WTC11 (cell line): Measurements from ENCODE around the gene AQP1. TPM values are rescaled to one million over a fixed set of nuclear protein-coding genes. Genes with fewer than 3 reads are reported as not detected.

Experiments
- ATAC-seq: fragments of 200-7000 bp; cut with Tn5 transposase; 2 replicates; pipeline ENCODE4 v1.10.0; 2021; ENCODE audit warnings: mild to moderate bottlenecking, moderate library complexity
- CTCF ChIA-PET: fragments of 300-600 bp; sonication (Branson Sonifier 250); formaldehyde crosslinking; loops from one replicate; lab custom pipeline; 2021; ENCODE audit warnings: antibody characterized with exemption; lab: Charles Lee
- POLR2A ChIA-PET: fragments of 350-600 bp; sonication (Branson Sonifier 250); formaldehyde crosslinking; loops from one replicate; lab custom pipeline; 2021; ENCODE audit warnings: antibody characterized with exemption; lab: Charles Lee
- DNase-seq: peaks from one replicate; pipeline ENCODE4 v3.0.0; 2021; ENCODE audit warnings: low spot score
- H3K27ac Mint-ChIP-seq: 2 replicates; pipeline ENCODE4 v1.8.0; 2021; ENCODE audit warnings: mixed read lengths
- H3K27me3 Mint-ChIP-seq: 2 replicates; pipeline ENCODE4 v1.8.0; 2021; ENCODE audit warnings: low read depth, mild to moderate bottlenecking, moderate library complexity, mixed read lengths
- H3K36me3 Mint-ChIP-seq: 2 replicates; pipeline ENCODE4 v1.8.0; 2021; ENCODE audit warnings: mixed read lengths
- H3K4me1 Mint-ChIP-seq: 2 replicates; pipeline ENCODE4 v1.8.0; 2022; ENCODE audit warnings: mixed read lengths
- H3K4me3 Mint-ChIP-seq: 2 replicates; pipeline ENCODE4 v1.8.0; 2021; ENCODE audit warnings: mild to moderate bottlenecking, moderate library complexity, mixed read lengths
- H3K9me3 Mint-ChIP-seq: 2 replicates; pipeline ENCODE4 v1.8.0; 2021; ENCODE audit warnings: mixed read lengths
- AFF4 ChIP-seq: sonication (generic); formaldehyde crosslinking; IDR thresholded peaks from 2 replicates; pipeline ENCODE4 v1.8.1; 2023; ENCODE audit warnings: mild to moderate bottlenecking, missing genetic modification reagents, borderline replicate concordance
- AR ChIP-seq: fragments of 250-450 bp; sonication (Bioruptor Pico); IDR thresholded peaks from 2 replicates; pipeline ENCODE4 v1.9.0; 2021; ENCODE audit warnings: mild to moderate bottlenecking
- ARID4B ChIP-seq: sonication (generic); formaldehyde crosslinking; IDR thresholded peaks from 2 replicates; pipeline ENCODE4 v1.8.0; 2023; ENCODE audit warnings: missing genetic modification reagents, mild to moderate bottlenecking, borderline replicate concordance
- ATF1 ChIP-seq: sonication (generic); formaldehyde crosslinking; IDR thresholded peaks from 2 replicates; pipeline ENCODE4 v1.8.1; 2023; ENCODE audit warnings: mild to moderate bottlenecking, moderate library complexity, missing genetic modification reagents
- ATF2 ChIP-seq: sonication (generic); formaldehyde crosslinking; IDR thresholded peaks from 2 replicates; pipeline ENCODE4 v1.8.1; 2022; ENCODE audit warnings: low read depth, missing genetic modification reagents, borderline replicate concordance
- CDX4 ChIP-seq: fragments of 250-450 bp; sonication (Bioruptor Pico); IDR thresholded peaks from 2 replicates; pipeline ENCODE4 v1.9.0; 2021; ENCODE audit warnings: moderate library complexity, mild to moderate bottlenecking, inconsistent platforms, borderline replicate concordance
- E2F5 ChIP-seq: sonication (generic); formaldehyde crosslinking; IDR thresholded peaks from 2 replicates; pipeline ENCODE4 v1.8.1; 2022; ENCODE audit warnings: mild to moderate bottlenecking, moderate library complexity, missing genetic modification reagents
- FOXK1 ChIP-seq: sonication (generic); formaldehyde crosslinking; IDR thresholded peaks from 2 replicates; pipeline ENCODE4 v1.8.0; 2022; ENCODE audit warnings: mild to moderate bottlenecking, moderate library complexity, missing genetic modification reagents
- NR3C1 ChIP-seq: sonication (generic); formaldehyde crosslinking; conservative IDR thresholded peaks from 2 replicates; pipeline ENCODE4 v1.8.1; 2023; ENCODE audit warnings: low read depth, mild to moderate bottlenecking, missing genetic modification reagents
- TCF7 ChIP-seq: sonication (generic); formaldehyde crosslinking; IDR thresholded peaks from 2 replicates; pipeline ENCODE4 v1.8.0; 2022; ENCODE audit warnings: mild to moderate bottlenecking, low read depth, missing genetic modification reagents, moderate library complexity
- ZMAT4 ChIP-seq: fragments of 250-450 bp; sonication (Bioruptor Pico); IDR thresholded peaks from 2 replicates; pipeline ENCODE4 v1.9.0; 2021; ENCODE audit warnings: mild to moderate bottlenecking
- ZNF263 ChIP-seq: sonication (generic); formaldehyde crosslinking; IDR thresholded peaks from 2 replicates; pipeline ENCODE4 v1.8.1; 2022; ENCODE audit warnings: low read depth, mild to moderate bottlenecking, moderate library complexity, missing genetic modification reagents
- ZNF281 ChIP-seq: sonication (generic); formaldehyde crosslinking; IDR thresholded peaks from 2 replicates; pipeline ENCODE4 v1.8.0; 2023; ENCODE audit warnings: mild to moderate bottlenecking, missing genetic modification reagents
- ZNF512 ChIP-seq: sonication (generic); formaldehyde crosslinking; IDR thresholded peaks from 2 replicates; pipeline ENCODE4 v1.8.1; 2022; ENCODE audit warnings: missing genetic modification reagents, borderline replicate concordance
- ZSCAN18 ChIP-seq: fragments of 250-450 bp; sonication (Bioruptor Pico); IDR thresholded peaks from 2 replicates; pipeline ENCODE4 v2.1.2; 2022; ENCODE audit warnings: mild to moderate bottlenecking, moderate library complexity
- total RNA-seq: library from RNA; stranded (reverse); gene quantifications from 3 replicates; pipeline ENCODE4 v1.2.3, GENCODE V29; 2021

The AQP1 gene
- total RNA-seq, 1 experiment from 2014 or later, result 0.81 TPM

- Mint-ChIP-seq H3K27ac (no peak overlapping the region), H3K9me3 (0 out of 2 replicates have a peak, but pooled peaks cover 3% of the 10 kb centered on the region), H3K36me3 (peaks cover 2% of the 10 kb centered on the region; the same call in 1 of the 2 replicates), H3K4me1 (peaks cover 12% of the 10 kb centered on the region), H3K4me3 (no peak overlapping the region), H3K27me3 (no peaks in the 10 kb centered on the region; the same call in 1 of the 2 replicates)
- DNase-seq (no peak), ATAC-seq (no peak)
- CTCF ChIA-PET, result interaction anchor here (1.3 kb wide), 2 partner anchors 14 to 65 kb away, joined by 3 to 5 read pairs; no protein-coding TSS in a partner anchor
- POLR2A ChIA-PET, result no interaction called here
- TF ChIP-seq ZSCAN18 (CRISPR knock-in tag) (no peak), NR3C1 (CRISPR knock-in tag) (no peak), E2F5 (CRISPR knock-in tag) (no peak), ZMAT4 (no peak), ZNF263 (CRISPR knock-in tag) (no peak), ZNF512 (CRISPR knock-in tag) (no peak), FOXK1 (CRISPR knock-in tag) (no peak), CDX4 (CRISPR knock-in tag) (no peak), AFF4 (CRISPR knock-in tag) (no peak), AR (CRISPR knock-in tag) (no peak), ARID4B (no peak), ATF2 (CRISPR knock-in tag) (no peak), ATF1 (CRISPR knock-in tag) (no peak), TCF7 (CRISPR knock-in tag) (no peak), ZNF281 (CRISPR knock-in tag) (no peak)
Measured at GRCh38 chr7:30873207-30873606, 38.4 kb upstream of the AQP1 start.
